ENCODE data around the gene TMEM235.

TMEM235 gene

DNA sequence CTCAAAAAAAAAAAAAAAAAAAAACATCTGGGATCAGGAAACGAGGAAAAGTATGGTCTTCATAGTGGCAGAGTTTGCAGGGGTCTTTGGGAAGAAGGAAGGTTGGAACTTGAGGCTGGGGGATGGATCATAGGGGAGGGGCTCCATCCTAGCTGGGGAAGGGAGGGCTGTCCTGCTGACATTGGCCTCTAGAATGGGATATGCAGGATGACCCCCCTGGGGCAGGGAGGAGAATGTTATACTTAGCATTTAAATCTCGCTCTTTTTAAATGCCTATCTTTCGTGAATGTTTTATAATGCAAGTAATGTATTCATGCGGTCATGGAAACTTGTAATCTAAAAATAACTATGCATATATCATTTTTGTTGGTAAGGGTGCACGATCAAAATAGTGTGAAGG lies 33.2 kb downstream of the TMEM235 start:
- ATAC-seq (ENCODE audit: insufficient read depth, low read depth) (no peak), DNase-seq (no peak)
- H3K79me2 ChIP-seq (ENCODE audit: insufficient read depth, low read length), result no peaks in the 10 kb centered on the region
- H3K4me3 ChIP-seq (ENCODE audit: low read depth in 1 of 2, low read length in 2 of 2), result no peak overlapping the region
- H4K20me1 ChIP-seq (ENCODE audit: insufficient read depth, low read length), result no peaks in the 10 kb centered on the region
- peaks cover 7% of the 10 kb centered on the region for H3K4me1 ChIP-seq (ENCODE audit: insufficient read depth, low read length)
- no peak overlapping the region for H3K27ac ChIP-seq (ENCODE audit: low read length)
- H2AFZ ChIP-seq (ENCODE audit: low read depth, low read length), result no peak overlapping the region
- no peaks in the 10 kb centered on the region for H3K36me3 ChIP-seq (ENCODE audit: insufficient read depth, low read length)
- H3K27me3 ChIP-seq (ENCODE audit: insufficient read depth, low read length, poor library complexity), result no peaks in the 10 kb centered on the region
- TF ChIP-seq, protein P1, sequence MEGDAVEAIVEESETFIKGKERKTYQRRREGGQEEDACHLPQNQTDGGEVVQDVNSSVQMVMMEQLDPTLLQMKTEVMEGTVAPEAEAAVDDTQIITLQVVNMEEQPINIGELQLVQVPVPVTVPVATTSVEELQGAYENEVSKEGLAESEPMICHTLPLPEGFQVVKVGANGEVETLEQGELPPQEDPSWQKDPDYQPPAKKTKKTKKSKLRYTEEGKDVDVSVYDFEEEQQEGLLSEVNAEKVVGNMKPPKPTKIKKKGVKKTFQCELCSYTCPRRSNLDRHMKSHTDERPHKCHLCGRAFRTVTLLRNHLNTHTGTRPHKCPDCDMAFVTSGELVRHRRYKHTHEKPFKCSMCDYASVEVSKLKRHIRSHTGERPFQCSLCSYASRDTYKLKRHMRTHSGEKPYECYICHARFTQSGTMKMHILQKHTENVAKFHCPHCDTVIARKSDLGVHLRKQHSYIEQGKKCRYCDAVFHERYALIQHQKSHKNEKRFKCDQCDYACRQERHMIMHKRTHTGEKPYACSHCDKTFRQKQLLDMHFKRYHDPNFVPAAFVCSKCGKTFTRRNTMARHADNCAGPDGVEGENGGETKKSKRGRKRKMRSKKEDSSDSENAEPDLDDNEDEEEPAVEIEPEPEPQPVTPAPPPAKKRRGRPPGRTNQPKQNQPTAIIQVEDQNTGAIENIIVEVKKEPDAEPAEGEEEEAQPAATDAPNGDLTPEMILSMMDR (IDR thresholded peaks at IDR 0.05; ENCODE audit: borderline replicate concordance, extremely low read depth, low read length, poor library complexity, severe bottlenecking), result no peak
- no peak for TF ChIP-seq EZH2 (IDR thresholded peaks at IDR 0.05; ENCODE audit: borderline replicate concordance, low read depth, low read length, severe bottlenecking)
- no peak overlapping the region for H3K9ac ChIP-seq (ENCODE audit: low read depth, low read length)
- H3K9me3 ChIP-seq (ENCODE audit: insufficient read depth, low read length, severe bottlenecking), result no peaks in the 10 kb centered on the region
- H3K4me2 ChIP-seq (ENCODE audit: insufficient read depth, low read length), result no peak overlapping the region

DNA sequence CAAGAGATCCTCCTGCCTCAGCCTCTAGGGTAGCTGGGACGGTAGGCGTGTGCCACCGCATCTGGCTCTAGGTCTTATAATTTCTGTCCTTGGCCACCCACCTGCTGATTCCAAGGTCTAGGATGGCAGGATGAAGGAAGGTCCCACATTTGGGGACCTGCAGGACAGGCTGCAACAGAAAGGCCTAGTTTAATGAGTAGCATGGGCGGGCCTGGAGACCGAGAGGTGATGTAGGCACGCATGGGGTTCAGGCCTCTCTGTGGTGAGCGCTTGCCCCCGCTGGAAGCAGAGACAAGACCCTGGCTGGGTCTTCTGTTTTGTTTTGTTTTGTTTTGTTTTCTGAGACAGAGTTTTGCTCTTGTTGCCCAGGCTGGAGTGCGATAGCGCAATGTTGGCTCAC lies 33.7 kb downstream of the TMEM235 start:
- no peaks in the 10 kb centered on the region for H3K9me3 ChIP-seq (ENCODE audit: insufficient read depth, low read length, severe bottlenecking)
- no peaks in the 10 kb centered on the region for H4K20me1 ChIP-seq (ENCODE audit: insufficient read depth, low read length)
- no peak overlapping the region for H3K9ac ChIP-seq (ENCODE audit: low read depth, low read length)
- DNase-seq (no peak), ATAC-seq (ENCODE audit: insufficient read depth, low read depth) (no peak)
- H3K4me1 ChIP-seq (ENCODE audit: insufficient read depth, low read length), result peaks cover 3% of the 10 kb centered on the region; the same call in 1 of the 2 replicates
- no peak overlapping the region for H2AFZ ChIP-seq (ENCODE audit: low read depth, low read length)
- H3K27ac ChIP-seq (ENCODE audit: low read length), result no peak overlapping the region
- TF ChIP-seq, protein P1 (IDR thresholded peaks at IDR 0.05; ENCODE audit: borderline replicate concordance, extremely low read depth, low read length, poor library complexity, severe bottlenecking), result no peak
- no peak for TF ChIP-seq EZH2 (IDR thresholded peaks at IDR 0.05; ENCODE audit: borderline replicate concordance, low read depth, low read length, severe bottlenecking)
- no peak overlapping the region for H3K4me2 ChIP-seq (ENCODE audit: insufficient read depth, low read length)
- H3K36me3 ChIP-seq (ENCODE audit: insufficient read depth, low read length), result no peaks in the 10 kb centered on the region
- no peak overlapping the region for H3K4me3 ChIP-seq (ENCODE audit: low read depth in 1 of 2, low read length in 2 of 2)
- no peaks in the 10 kb centered on the region for H3K27me3 ChIP-seq (ENCODE audit: insufficient read depth, low read length, poor library complexity)
- no peaks in the 10 kb centered on the region for H3K79me2 ChIP-seq (ENCODE audit: insufficient read depth, low read length)

DNA sequence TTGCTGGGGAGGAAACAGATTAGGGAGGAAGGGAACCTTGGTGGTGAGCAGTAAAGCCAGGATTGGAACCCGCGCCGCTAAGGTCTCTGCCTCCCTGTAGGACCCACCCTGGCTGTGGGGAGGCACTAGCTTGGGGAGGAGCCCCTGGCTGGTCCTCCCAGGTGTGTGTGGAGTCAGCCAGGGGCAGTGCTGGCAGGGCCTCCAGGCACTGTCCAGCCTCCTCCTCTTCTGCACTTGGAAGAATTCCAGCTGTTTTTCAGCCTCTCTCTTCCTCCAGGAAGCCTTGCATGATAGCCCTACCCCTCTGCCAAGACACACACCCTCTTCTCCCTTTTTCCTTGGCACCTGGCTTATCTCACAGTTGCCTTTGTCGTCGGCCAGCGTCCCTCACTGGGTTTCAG lies 34.8 kb downstream of the TMEM235 start:
- H3K4me3 ChIP-seq (ENCODE audit: low read depth in 1 of 2, low read length in 2 of 2), result no peak overlapping the region
- no peaks in the 10 kb centered on the region for H4K20me1 ChIP-seq (ENCODE audit: insufficient read depth, low read length)
- H3K36me3 ChIP-seq (ENCODE audit: insufficient read depth, low read length), result no peaks in the 10 kb centered on the region
- H3K27me3 ChIP-seq (ENCODE audit: insufficient read depth, low read length, poor library complexity), result no peaks in the 10 kb centered on the region
- no peaks in the 10 kb centered on the region; the same call in 1 of the 2 replicates for H3K4me1 ChIP-seq (ENCODE audit: insufficient read depth, low read length)
- ATAC-seq (ENCODE audit: insufficient read depth, low read depth) (no peak), DNase-seq (no peak)
- TF ChIP-seq EZH2 (IDR thresholded peaks at IDR 0.05; ENCODE audit: borderline replicate concordance, low read depth, low read length, severe bottlenecking), result no peak
- TF ChIP-seq, protein P1 (IDR thresholded peaks at IDR 0.05; ENCODE audit: borderline replicate concordance, extremely low read depth, low read length, poor library complexity, severe bottlenecking), result no peak
- H3K9ac ChIP-seq (ENCODE audit: low read depth, low read length), result no peak overlapping the region
- H3K79me2 ChIP-seq (ENCODE audit: insufficient read depth, low read length), result no peaks in the 10 kb centered on the region
- H3K9me3 ChIP-seq (ENCODE audit: insufficient read depth, low read length, severe bottlenecking), result no peaks in the 10 kb centered on the region
- H3K27ac ChIP-seq (ENCODE audit: low read length), result no peak overlapping the region
- H2AFZ ChIP-seq (ENCODE audit: low read depth, low read length), result no peak overlapping the region
- H3K4me2 ChIP-seq (ENCODE audit: insufficient read depth, low read length), result no peak overlapping the region

DNA sequence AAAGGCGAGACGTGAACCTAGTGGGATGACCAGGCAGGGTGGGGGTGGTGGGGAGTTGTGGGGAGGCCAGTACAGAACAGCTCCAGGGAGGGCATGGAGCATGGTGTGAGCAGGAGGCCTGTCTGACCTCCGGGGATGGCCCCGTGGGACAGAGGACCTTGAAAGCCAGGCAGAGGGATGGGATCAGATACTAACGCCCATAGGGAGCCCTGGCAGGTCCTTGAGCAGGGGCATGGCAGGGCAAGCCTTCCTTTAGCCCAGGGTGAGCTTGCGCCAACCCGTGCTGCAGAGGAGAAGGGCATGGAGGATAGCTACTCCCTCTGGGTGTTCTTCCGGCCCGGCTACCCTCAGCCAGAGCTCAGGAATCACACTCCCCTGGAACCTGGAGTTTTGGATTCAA lies 35.3 kb downstream of the TMEM235 start:
- no peaks in the 10 kb centered on the region for H3K79me2 ChIP-seq (ENCODE audit: insufficient read depth, low read length)
- H3K4me3 ChIP-seq (ENCODE audit: low read depth in 1 of 2, low read length in 2 of 2), result no peak overlapping the region
- no peak overlapping the region for H3K9ac ChIP-seq (ENCODE audit: low read depth, low read length)
- no peaks in the 10 kb centered on the region for H3K9me3 ChIP-seq (ENCODE audit: insufficient read depth, low read length, severe bottlenecking)
- H3K27me3 ChIP-seq (ENCODE audit: insufficient read depth, low read length, poor library complexity), result no peaks in the 10 kb centered on the region
- no peak for ATAC-seq (ENCODE audit: insufficient read depth, low read depth)
- no peak overlapping the region for H3K27ac ChIP-seq (ENCODE audit: low read length)
- no peak for DNase-seq
- H4K20me1 ChIP-seq (ENCODE audit: insufficient read depth, low read length), result no peaks in the 10 kb centered on the region
- no peak overlapping the region for H3K4me2 ChIP-seq (ENCODE audit: insufficient read depth, low read length)
- TF ChIP-seq EZH2 (IDR thresholded peaks at IDR 0.05; ENCODE audit: borderline replicate concordance, low read depth, low read length, severe bottlenecking), result no peak
- TF ChIP-seq, protein P1 (IDR thresholded peaks at IDR 0.05; ENCODE audit: borderline replicate concordance, extremely low read depth, low read length, poor library complexity, severe bottlenecking), result no peak
- H2AFZ ChIP-seq (ENCODE audit: low read depth, low read length), result no peak overlapping the region
- no peaks in the 10 kb centered on the region; the same call in 1 of the 2 replicates for H3K4me1 ChIP-seq (ENCODE audit: insufficient read depth, low read length)
- H3K36me3 ChIP-seq (ENCODE audit: insufficient read depth, low read length), result no peaks in the 10 kb centered on the region
